Erythroblast (primary cell): ENCODE measurements around the gene C9orf152.

Source experiments
- GATA1 ChIP-seq: IDR thresholded peaks from 2 replicates; pipeline ENCODE4 v1.6.1; 2011; ENCODE audit warnings: low read depth, mild to moderate bottlenecking, control low read depth, low read length, moderate library complexity
- POLR2A ChIP-seq: IDR thresholded peaks from 2 replicates; pipeline ENCODE4 v1.6.1; 2011; ENCODE audit warnings: mild to moderate bottlenecking, low read length

- TF ChIP-seq POLR2A (no peak), GATA1 (no peak)
These were observed 46.5 kb upstream of the C9orf152 start for GRCh38 chr9:110254500-110254899.
